HL-60 (cell line): ENCODE data around the gene RFTN1.

Experiments used
- TF ChIP-seq, protein P1 (sequence below): IDR thresholded peaks from one replicate; pipeline ENCODE4 v1.5.1; 2011; ENCODE audit warnings: low read length, control low read depth, inconsistent platforms; ENCODE audit not compliant: insufficient read depth
- TF ChIP-seq, protein P2 (sequence below): IDR thresholded peaks from 2 replicates; pipeline ENCODE4 v1.6.1; 2012; ENCODE audit warnings: low read depth; ENCODE audit not compliant: insufficient replicate concordance

DNA sequence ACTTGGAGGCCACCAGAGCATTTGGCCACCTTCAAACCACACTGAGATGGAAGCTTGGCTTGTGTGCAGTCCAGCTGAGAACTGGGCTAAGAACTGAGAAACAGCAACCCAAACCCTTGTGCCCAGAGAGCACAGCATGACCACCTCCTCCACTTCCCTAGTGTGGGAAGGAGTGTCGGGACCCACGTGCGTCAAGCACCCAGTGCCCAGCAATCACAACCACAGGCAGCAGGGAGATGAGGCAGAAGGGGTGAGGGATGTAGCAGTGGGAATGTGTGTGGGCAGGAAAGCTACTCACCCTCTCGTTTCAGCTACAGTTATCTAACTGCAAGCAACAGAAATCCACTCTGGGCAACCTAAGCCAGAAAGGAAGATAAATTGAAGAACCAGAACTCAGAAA lies 25.0 kb upstream of the RFTN1 start:
- TF ChIP-seq, protein P1, sequence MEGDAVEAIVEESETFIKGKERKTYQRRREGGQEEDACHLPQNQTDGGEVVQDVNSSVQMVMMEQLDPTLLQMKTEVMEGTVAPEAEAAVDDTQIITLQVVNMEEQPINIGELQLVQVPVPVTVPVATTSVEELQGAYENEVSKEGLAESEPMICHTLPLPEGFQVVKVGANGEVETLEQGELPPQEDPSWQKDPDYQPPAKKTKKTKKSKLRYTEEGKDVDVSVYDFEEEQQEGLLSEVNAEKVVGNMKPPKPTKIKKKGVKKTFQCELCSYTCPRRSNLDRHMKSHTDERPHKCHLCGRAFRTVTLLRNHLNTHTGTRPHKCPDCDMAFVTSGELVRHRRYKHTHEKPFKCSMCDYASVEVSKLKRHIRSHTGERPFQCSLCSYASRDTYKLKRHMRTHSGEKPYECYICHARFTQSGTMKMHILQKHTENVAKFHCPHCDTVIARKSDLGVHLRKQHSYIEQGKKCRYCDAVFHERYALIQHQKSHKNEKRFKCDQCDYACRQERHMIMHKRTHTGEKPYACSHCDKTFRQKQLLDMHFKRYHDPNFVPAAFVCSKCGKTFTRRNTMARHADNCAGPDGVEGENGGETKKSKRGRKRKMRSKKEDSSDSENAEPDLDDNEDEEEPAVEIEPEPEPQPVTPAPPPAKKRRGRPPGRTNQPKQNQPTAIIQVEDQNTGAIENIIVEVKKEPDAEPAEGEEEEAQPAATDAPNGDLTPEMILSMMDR, result no peak
- TF ChIP-seq, protein P2, sequence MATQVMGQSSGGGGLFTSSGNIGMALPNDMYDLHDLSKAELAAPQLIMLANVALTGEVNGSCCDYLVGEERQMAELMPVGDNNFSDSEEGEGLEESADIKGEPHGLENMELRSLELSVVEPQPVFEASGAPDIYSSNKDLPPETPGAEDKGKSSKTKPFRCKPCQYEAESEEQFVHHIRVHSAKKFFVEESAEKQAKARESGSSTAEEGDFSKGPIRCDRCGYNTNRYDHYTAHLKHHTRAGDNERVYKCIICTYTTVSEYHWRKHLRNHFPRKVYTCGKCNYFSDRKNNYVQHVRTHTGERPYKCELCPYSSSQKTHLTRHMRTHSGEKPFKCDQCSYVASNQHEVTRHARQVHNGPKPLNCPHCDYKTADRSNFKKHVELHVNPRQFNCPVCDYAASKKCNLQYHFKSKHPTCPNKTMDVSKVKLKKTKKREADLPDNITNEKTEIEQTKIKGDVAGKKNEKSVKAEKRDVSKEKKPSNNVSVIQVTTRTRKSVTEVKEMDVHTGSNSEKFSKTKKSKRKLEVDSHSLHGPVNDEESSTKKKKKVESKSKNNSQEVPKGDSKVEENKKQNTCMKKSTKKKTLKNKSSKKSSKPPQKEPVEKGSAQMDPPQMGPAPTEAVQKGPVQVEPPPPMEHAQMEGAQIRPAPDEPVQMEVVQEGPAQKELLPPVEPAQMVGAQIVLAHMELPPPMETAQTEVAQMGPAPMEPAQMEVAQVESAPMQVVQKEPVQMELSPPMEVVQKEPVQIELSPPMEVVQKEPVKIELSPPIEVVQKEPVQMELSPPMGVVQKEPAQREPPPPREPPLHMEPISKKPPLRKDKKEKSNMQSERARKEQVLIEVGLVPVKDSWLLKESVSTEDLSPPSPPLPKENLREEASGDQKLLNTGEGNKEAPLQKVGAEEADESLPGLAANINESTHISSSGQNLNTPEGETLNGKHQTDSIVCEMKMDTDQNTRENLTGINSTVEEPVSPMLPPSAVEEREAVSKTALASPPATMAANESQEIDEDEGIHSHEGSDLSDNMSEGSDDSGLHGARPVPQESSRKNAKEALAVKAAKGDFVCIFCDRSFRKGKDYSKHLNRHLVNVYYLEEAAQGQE, result no peak
